ENCODE data around the gene NETO2.
"Not testable (repeated sequence)": the region's sequence is repeated elsewhere in the genome, so short reads cannot be mapped to it uniquely, and the experiment has no call there.

NETO2 gene

DNA sequence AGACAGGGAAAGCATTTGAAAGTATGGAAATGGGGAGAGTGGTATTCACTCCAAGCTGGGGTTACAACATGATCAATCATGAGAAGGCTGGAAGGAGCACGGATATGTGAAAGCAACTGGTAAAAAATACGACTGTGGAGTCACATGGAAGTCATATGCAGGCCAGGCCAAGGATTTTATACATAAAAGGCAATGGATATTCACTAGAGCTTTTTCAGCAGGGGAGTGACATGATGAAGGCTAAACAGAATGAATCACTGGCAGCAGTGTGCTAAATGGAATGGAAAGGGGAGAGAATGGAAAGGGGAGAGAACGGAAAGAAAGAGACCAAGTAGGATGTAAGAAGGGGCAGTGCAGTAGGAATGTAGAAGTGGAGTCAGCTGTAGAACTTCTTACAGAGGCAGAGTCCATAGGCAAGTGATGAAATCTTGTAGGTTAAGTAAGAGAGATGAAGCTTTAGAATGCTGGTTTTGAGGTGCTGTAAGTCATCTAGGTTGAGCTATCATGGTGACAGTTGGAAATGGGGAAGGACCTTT, 13.0 kb upstream of the NETO2 start (continued):
- TF ChIP-seq, protein P1, sequence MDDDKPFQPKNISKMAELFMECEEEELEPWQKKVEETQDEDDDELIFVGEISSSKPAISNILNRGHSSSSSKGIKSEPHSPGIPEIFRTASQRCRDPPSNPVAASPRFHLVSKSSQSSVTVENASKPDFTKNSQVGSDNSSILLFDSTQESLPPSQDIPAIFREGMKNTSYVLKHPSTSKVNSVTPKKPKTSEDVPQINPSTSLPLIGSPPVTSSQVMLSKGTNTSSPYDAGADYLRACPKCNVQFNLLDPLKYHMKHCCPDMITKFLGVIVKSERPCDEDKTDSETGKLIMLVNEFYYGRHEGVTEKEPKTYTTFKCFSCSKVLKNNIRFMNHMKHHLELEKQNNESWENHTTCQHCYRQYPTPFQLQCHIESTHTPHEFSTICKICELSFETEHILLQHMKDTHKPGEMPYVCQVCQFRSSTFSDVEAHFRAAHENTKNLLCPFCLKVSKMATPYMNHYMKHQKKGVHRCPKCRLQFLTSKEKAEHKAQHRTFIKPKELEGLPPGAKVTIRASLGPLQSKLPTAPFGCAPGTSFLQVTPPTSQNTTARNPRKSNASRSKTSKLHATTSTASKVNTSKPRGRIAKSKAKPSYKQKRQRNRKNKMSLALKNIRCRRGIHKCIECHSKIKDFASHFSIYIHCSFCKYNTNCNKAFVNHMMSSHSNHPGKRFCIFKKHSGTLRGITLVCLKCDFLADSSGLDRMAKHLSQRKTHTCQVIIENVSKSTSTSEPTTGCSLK (tag by site-specific recombination; IDR thresholded peaks at IDR 0.05) = no peak

DNA sequence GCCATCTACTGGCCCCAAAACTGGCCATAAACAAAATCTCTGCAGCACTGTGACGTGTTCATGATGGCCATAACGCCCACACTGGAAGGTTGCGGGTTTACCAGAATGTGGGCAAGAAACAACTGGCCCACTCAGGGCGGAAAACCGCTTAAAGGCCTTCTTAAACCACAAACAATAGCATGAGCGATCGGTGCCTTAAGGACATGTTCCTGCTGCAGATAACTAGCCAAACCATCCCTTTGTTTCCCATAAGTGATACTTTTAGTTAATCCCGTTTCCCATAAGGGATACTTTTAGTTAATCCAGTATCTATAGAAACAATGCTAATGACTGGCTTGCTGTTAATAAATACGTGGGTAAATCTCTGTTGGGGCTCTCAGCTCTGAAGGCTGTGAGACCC, 8.8 kb upstream of the NETO2 start:
- CTCF ChIA-PET = interaction anchor here (1.7 kb wide), 1 partner anchor 9 kb away, joined by 4 read pairs; the partner anchor contains the start of gene NETO2
- H3K36me3 ChIP-seq (ENCODE audit: control insufficient read depth in 2 of 2, insufficient read depth in 1 of 2, low read length in 2 of 2); POLR2A ChIA-PET; H3K27ac ChIP-seq (ENCODE audit: extremely low read depth, low read depth, low read length); H3K9me3 ChIP-seq (ENCODE audit: control insufficient read depth, insufficient read depth, low read depth, low read length); H3K4me3 ChIP-seq (ENCODE audit: low read depth, low read length); H3K4me1 ChIP-seq (ENCODE audit: control insufficient read depth, insufficient read depth, low read length): not testable (repeated sequence)

DNA sequence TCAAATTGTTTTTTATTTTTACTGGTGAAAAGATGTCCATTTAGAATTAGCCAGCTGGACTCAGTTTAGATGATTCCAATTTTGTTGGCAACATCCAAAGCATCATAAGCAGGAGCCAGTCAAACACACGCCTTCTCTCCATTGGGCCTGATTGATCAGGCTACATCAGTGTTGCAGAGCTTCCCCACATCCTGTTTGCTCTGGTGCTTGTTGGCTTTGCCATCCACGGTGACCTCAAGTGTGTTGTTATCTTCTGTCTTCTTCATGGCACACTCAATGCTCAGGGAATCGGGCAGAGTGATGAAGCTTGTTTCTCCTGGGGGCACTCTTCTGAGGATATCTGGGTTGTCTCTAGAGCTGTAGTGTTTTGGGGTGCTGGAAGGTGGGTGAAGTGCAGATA, 6.3 kb upstream of the NETO2 start:
- Histone ChIP-seq H3K9me3 (ENCODE audit: control insufficient read depth, insufficient read depth, low read depth, low read length) (no peaks in the 10 kb centered on the region), H3K27ac (ENCODE audit: extremely low read depth, low read depth, low read length) (no peak overlapping the region), H3K4me1 (ENCODE audit: control insufficient read depth, insufficient read depth, low read length) (no peaks in the 10 kb centered on the region), H3K36me3 (ENCODE audit: control insufficient read depth in 2 of 2, insufficient read depth in 1 of 2, low read length in 2 of 2) (peaks cover 0 to 5% of the 10 kb centered on the region in 2 experiments; a peak in 1 of 3 replicates), H3K4me3 (ENCODE audit: low read depth, low read length) (no peak overlapping the region)
- ChIA-PET POLR2A (no interaction called here), CTCF (interaction anchor here (0.6 kb wide), 1 partner anchor 242 kb away, joined by 7 read pairs; no protein-coding TSS in a partner anchor)
- TF ChIP-seq, protein P2, sequence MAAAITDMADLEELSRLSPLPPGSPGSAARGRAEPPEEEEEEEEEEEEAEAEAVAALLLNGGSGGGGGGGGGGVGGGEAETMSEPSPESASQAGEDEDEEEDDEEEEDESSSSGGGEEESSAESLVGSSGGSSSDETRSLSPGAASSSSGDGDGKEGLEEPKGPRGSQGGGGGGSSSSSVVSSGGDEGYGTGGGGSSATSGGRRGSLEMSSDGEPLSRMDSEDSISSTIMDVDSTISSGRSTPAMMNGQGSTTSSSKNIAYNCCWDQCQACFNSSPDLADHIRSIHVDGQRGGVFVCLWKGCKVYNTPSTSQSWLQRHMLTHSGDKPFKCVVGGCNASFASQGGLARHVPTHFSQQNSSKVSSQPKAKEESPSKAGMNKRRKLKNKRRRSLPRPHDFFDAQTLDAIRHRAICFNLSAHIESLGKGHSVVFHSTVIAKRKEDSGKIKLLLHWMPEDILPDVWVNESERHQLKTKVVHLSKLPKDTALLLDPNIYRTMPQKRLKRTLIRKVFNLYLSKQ (tag by site-specific recombination; IDR thresholded peaks at IDR 0.05; ENCODE audit: borderline replicate concordance) = no peak
- TF ChIP-seq ZNF664 (tag by site-specific recombination; IDR thresholded peaks at IDR 0.05) (no peak), ZNF747 (tag by site-specific recombination; IDR thresholded peaks at IDR 0.05) (no peak), ZNF214 (tag by site-specific recombination; IDR thresholded peaks at IDR 0.05; ENCODE audit: borderline replicate concordance) (no peak), ZNF658 (tag by site-specific recombination; IDR thresholded peaks at IDR 0.05) (no peak), ZNF366 (tag by site-specific recombination; conservative IDR thresholded peaks at IDR 0.05) (no peak), ZNF654 (tag by site-specific recombination; IDR thresholded peaks at IDR 0.05; ENCODE audit: low read depth) (no peak), ZNF394 (tag by site-specific recombination; IDR thresholded peaks at IDR 0.05; ENCODE audit: borderline replicate concordance) (no peak), ZNF777 (tag by site-specific recombination; IDR thresholded peaks at IDR 0.05; ENCODE audit: borderline replicate concordance) (no peak), GFI1B (tag by site-specific recombination; IDR thresholded peaks at IDR 0.05) (no peak)
- TF ChIP-seq, protein P3, sequence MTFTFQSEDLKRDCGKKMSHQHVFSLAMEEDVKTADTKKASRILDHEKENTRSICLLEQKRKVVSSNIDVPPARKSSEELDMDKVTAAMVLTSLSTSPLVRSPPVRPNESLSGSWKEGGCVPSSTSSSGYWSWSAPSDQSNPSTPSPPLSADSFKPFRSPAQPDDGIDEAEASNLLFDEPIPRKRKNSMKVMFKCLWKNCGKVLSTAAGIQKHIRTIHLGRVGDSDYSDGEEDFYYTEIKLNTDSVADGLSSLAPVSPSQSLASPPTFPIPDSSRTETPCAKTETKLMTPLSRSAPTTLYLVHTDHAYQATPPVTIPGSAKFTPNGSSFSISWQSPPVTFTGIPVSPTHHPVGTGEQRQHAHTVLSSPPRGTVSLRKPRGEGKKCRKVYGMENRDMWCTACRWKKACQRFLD (tag by site-specific recombination; IDR thresholded peaks at IDR 0.05) = no peak
- TF ChIP-seq, protein P4, sequence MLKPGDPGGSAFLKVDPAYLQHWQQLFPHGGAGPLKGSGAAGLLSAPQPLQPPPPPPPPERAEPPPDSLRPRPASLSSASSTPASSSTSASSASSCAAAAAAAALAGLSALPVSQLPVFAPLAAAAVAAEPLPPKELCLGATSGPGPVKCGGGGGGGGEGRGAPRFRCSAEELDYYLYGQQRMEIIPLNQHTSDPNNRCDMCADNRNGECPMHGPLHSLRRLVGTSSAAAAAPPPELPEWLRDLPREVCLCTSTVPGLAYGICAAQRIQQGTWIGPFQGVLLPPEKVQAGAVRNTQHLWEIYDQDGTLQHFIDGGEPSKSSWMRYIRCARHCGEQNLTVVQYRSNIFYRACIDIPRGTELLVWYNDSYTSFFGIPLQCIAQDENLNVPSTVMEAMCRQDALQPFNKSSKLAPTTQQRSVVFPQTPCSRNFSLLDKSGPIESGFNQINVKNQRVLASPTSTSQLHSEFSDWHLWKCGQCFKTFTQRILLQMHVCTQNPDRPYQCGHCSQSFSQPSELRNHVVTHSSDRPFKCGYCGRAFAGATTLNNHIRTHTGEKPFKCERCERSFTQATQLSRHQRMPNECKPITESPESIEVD (tag by site-specific recombination; IDR thresholded peaks at IDR 0.05) = no peak
- TF ChIP-seq, protein P5, sequence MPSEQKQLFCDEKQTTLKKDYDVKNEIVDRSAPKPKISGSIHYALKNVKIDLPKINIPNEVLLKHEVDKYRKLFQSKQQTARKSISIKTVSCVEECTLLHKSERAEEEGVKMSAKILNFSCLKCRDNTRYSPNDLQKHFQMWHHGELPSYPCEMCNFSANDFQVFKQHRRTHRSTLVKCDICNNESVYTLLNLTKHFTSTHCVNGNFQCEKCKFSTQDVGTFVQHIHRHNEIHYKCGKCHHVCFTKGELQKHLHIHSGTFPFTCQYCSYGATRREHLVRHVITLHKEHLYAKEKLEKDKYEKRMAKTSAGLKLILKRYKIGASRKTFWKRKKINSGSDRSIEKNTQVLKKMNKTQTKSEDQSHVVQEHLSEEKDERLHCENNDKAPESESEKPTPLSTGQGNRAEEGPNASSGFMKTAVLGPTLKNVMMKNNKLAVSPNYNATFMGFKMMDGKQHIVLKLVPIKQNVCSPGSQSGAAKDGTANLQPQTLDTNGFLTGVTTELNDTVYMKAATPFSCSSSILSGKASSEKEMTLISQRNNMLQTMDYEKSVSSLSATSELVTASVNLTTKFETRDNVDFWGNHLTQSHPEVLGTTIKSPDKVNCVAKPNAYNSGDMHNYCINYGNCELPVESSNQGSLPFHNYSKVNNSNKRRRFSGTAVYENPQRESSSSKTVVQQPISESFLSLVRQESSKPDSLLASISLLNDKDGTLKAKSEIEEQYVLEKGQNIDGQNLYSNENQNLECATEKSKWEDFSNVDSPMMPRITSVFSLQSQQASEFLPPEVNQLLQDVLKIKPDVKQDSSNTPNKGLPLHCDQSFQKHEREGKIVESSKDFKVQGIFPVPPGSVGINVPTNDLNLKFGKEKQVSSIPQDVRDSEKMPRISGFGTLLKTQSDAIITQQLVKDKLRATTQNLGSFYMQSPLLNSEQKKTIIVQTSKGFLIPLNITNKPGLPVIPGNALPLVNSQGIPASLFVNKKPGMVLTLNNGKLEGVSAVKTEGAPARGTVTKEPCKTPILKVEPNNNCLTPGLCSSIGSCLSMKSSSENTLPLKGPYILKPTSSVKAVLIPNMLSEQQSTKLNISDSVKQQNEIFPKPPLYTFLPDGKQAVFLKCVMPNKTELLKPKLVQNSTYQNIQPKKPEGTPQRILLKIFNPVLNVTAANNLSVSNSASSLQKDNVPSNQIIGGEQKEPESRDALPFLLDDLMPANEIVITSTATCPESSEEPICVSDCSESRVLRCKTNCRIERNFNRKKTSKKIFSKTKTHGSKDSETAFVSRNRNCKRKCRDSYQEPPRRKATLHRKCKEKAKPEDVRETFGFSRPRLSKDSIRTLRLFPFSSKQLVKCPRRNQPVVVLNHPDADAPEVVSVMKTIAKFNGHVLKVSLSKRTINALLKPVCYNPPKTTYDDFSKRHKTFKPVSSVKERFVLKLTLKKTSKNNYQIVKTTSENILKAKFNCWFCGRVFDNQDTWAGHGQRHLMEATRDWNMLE (tag by site-specific recombination; conservative IDR thresholded peaks at IDR 0.05; ENCODE audit: low read depth) = no peak
- TF ChIP-seq, protein P6, sequence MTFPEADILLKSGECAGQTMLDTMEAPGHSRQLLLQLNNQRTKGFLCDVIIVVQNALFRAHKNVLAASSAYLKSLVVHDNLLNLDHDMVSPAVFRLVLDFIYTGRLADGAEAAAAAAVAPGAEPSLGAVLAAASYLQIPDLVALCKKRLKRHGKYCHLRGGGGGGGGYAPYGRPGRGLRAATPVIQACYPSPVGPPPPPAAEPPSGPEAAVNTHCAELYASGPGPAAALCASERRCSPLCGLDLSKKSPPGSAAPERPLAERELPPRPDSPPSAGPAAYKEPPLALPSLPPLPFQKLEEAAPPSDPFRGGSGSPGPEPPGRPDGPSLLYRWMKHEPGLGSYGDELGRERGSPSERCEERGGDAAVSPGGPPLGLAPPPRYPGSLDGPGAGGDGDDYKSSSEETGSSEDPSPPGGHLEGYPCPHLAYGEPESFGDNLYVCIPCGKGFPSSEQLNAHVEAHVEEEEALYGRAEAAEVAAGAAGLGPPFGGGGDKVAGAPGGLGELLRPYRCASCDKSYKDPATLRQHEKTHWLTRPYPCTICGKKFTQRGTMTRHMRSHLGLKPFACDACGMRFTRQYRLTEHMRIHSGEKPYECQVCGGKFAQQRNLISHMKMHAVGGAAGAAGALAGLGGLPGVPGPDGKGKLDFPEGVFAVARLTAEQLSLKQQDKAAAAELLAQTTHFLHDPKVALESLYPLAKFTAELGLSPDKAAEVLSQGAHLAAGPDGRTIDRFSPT (tag by site-specific recombination; IDR thresholded peaks at IDR 0.05) = no peak
